ENCODE measurements around the gene GRB7. TPM values are rescaled to one million over a fixed set of nuclear protein-coding genes. Genes with fewer than 3 reads are reported as not detected.

GRB7 gene
- total RNA-seq, 2 donors from 2014 or later, result 1.3 to 2.5 TPM

GRCh38 chr17:39727556-39727955 lies 10.2 kb upstream of the GRB7 start:
- ATAC-seq, result no peak
- intact Hi-C loops (cut with DNase I), result no loop called here
- no peak for DNase-seq

DNA sequence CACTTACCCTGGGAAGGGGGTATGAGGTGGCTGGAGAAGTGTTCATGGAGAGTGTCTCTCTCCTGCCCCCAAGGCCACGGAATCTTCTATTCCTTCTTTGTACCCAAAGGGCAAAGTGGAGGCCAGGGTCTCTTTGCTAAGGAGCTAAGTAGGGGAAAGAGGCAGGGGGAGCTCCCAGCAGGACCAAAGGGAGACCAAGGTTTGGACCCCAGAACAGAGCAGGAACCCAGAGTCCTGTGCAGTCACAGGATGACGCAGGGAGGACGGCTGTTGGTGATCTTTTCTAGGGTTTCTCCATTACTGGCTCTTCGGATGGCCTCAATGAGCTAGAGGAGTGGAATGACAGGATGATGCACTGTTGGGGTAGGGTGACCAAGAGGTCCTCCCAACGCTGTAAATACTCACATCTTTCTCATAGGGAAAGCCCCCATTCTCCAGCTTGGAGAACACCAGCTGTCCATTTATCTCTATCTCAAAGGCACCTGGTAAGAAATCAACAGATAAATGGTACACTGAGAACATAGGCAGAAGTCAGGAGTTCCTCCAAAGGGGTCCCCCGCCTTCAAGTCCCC lies 8.4 kb upstream of the GRB7 start:
- intact Hi-C loops (cut with DNase I), result no loop called here

DNA sequence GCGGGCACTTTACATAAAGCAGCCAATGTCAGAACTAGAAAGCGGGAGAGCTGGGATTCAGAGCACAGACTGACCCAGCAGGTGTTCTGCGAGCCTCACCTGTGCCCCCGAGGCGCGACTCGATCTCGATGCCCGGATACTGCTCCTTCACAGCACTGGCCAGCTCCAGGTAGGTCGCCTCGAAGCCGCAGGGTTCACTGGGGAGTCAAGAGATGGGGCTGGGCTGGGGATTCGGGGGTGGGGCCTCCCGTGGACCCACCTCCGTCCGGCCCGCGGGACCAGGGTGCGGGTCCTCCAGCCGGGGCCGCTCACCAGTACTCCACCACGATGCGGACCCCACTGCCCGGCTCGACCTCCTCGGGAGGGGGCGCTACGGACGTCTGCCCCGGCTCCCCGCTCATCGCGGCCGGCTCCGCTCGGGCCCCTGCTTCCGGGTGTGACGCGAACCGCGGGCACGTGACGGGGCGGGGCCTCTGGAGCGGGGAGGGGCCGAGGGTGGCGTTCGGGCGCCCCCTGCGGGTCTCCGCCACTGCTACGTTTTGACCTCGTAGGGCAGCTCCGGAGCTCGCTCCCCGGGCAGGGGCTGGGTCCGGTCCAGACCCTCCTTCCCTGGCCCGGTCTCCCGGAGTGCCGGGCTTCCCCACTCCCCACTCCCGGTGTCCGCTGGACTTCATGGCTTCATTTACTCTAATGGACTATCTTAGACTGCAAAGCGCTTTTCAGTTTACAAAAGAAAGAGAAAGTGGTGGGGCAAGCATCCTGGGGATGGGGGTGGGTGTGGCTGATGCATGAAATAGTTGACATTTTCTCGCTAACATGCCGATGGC lies 7.4 kb upstream of the GRB7 start, which contains the start of gene MIEN1:
MIEN1 (minus strand) TSS at position 438 of the 827 bp plus-strand sequence; CDS start at position 401, 37 bp downstream.
- intact Hi-C loops (cut with DNase I), result loop anchor here in 1 of 2 donors (5.0 kb wide), 1 partner anchor 108 kb away; no protein-coding TSS in a partner anchor
- peak; percentile 97 for ATAC-seq
- DNase-seq, result peak; percentile 93

More for the DNA sequence above, 8.4 kb upstream of the GRB7 start:
- DNase-seq, result no peak
- ATAC-seq, result no peak

GRCh38 chr17:39732586-39732985 lies 5.2 kb upstream of the GRB7 start:
- intact Hi-C loops (cut with DNase I), result loop anchor here in 1 of 2 donors (5.0 kb wide), 1 partner anchor 110 kb away; no protein-coding TSS in a partner anchor
- ATAC-seq (no peak), DNase-seq (no peak)

- ATAC-seq (no peak), DNase-seq (no peak)
- intact Hi-C loops (cut with DNase I), result no loop called here
Measured at GRCh38 chr17:39735882-39736281, 1.9 kb upstream of the GRB7 start.

- intact Hi-C loops (cut with DNase I), result no loop called here
- DNase-seq (no peak), ATAC-seq (no peak)
Measured at GRCh38 chr17:39736319-39737165, 1.2 kb upstream of the GRB7 start.

- DNase-seq, result no peak
- no peak for ATAC-seq
Measured at GRCh38 chr17:39737206-39737759, 455 bp upstream of the GRB7 start.

GRCh38 chr17:39738568-39738901 lies 797 bp downstream of the GRB7 start:
- DNase-seq (no peak), ATAC-seq (peak; percentile 18 to 44)
- intact Hi-C loops (cut with DNase I), result no loop called here

More at GRCh38 chr17:39737206-39737759, 455 bp upstream of the GRB7 start:
- intact Hi-C loops (cut with DNase I), result no loop called here

- DNase-seq, result no peak
- intact Hi-C loops (cut with DNase I), result no loop called here
- ATAC-seq, result peak; percentile 23 to 44
Measured at GRCh38 chr17:39738983-39739884, 1.5 kb downstream of the GRB7 start.

DNA sequence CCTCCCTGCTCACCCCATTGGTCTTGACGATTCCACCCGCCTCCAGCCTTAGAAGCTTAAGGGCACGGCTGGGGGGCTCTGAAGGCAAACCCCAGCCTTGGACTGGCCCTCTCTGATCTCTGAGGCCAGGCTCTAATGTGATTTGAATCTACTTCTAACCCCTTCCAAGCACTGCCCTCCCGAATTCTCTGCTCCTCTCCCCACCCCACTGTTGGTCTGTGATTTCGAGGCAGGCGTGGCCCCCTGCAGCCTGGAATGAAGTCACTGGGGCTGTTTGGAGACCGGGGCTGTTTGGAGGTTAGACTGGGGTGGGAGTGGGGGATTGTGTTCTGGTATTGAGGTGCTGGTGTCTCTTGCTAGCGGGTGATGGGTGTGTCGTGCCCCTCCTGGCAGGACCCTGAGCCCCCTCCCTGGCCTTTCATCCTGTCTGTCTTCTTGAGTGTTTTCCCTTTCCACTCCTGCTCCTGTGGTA lies 2.2 kb downstream of the GRB7 start:
- intact Hi-C loops (cut with DNase I), result no loop called here
- DNase-seq, result no peak
- peak in 1 of 2 donors; percentile 1 for ATAC-seq

- DNase-seq, result no peak
- intact Hi-C loops (cut with DNase I), result no loop called here
- ATAC-seq, result peak; percentile 20 to 58
Measured at GRCh38 chr17:39740357-39741111, 2.8 kb downstream of the GRB7 start.

GRCh38 chr17:39742126-39742855 lies 4.6 kb downstream of the GRB7 start:
- intact Hi-C loops (cut with DNase I), result no loop called here
- no peak for ATAC-seq

DNA sequence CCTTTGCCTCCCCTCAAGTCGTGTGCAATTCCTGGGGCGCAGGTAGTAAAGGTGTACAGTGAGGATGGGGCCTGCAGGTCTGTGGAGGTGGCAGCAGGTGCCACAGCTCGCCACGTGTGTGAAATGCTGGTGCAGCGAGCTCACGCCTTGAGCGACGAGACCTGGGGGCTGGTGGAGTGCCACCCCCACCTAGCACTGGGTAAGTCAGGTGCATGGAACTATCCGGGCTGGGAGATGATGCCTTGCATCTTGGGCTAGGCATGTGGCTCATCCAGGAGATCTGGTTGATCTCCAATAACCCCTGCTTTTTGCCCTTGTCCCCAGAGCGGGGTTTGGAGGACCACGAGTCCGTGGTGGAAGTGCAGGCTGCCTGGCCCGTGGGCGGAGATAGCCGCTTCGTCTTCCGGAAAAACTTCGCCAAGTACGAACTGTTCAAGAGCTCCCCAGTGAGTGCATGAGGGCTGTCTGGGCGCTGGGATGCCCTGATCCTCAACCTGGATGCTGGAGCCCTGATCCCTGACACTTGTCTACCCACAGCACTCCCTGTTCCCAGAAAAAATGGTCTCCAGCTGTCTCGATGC lies 5.2 kb downstream of the GRB7 start:
- intact Hi-C loops (cut with DNase I), result no loop called here
- no peak for ATAC-seq

More at GRCh38 chr17:39742126-39742855, 4.6 kb downstream of the GRB7 start:
- DNase-seq, result no peak

DNA sequence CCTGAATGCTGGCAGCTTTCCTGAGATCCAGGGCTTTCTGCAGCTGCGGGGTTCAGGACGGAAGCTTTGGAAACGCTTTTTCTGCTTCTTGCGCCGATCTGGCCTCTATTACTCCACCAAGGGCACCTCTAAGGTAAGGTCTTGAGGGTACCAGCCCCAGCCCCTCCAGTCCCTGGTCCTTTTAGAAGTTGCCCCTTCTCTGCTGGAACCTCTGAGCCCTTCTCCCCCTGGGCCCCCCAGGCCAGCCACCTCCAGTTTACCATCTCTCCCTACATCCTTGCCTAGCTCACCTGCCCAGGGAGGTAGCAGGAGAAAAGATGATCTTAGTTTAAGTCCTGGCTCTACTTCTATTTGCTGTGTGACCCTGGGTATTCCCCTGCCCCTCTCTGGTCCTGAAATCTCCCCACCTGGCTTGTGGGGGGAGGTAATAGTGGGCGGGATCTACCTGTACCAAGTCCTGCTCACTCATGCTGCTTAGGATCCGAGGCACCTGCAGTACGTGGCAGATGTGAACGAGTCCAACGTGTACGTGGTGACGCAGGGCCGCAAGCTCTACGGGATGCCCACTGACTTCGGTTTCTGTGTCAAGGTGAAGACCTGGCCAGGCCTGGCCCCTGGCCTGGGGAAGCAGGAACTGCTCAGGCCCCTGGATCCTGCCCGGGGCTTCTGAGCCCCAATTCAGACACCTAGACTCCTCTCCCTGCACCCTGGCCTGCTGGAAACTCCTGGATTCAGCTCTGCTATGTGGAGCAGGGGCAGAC lies 6.5 kb downstream of the GRB7 start:
- intact Hi-C loops (cut with DNase I), result no loop called here
- ATAC-seq (no peak), DNase-seq (no peak)

More for the DNA sequence above, 5.2 kb downstream of the GRB7 start:
- no peak for DNase-seq

- ATAC-seq (no peak), DNase-seq (no peak)
- intact Hi-C loops (cut with DNase I), result no loop called here
Measured at GRCh38 chr17:39744836-39745215, 7.1 kb downstream of the GRB7 start.
